Hepatocyte (in vitro differentiated cells): Measurements from ENCODE around the gene KIAA0319L. TPM values are rescaled to one million over a fixed set of nuclear protein-coding genes. Genes with fewer than 3 reads are reported as not detected.

Source experiments
- DNase-seq: peaks from one replicate; pipeline ENCODE4 v3.0.0-alpha.2; 2016; ENCODE audit warnings: low spot score
- H2AFZ ChIP-seq: fragments of 200-600 bp; sonication (generic); 2 replicates; pipeline ENCODE4 v1.6.0; 2016; ENCODE audit warnings: antibody characterized with exemption, mild to moderate bottlenecking
- H3K27ac ChIP-seq: fragments of 200-600 bp; sonication (generic); 2 replicates; pipeline ENCODE4 v1.5.1; 2016; ENCODE audit warnings: mild to moderate bottlenecking
- H3K27me3 ChIP-seq: fragments of 200-600 bp; sonication (generic); 2 replicates; pipeline ENCODE4 v1.6.1; 2016
- H3K36me3 ChIP-seq: fragments of 200-600 bp; sonication (generic); replicated peaks from 2 replicates; pipeline ENCODE4 v1.5.1; 2016; ENCODE audit warnings: low read depth; ENCODE audit not compliant: insufficient read depth
- H3K4me1 ChIP-seq: fragments of 200-600 bp; sonication (generic); 2 replicates; pipeline ENCODE4 v1.5.1; 2016; ENCODE audit warnings: mild to moderate bottlenecking, moderate library complexity; ENCODE audit not compliant: insufficient read depth
- H3K4me2 ChIP-seq: fragments of 200-600 bp; sonication (generic); 2 replicates; pipeline ENCODE4 v1.6.0; 2016
- H3K4me3 ChIP-seq: fragments of 200-600 bp; sonication (generic); 2 replicates; pipeline ENCODE4 v1.5.1; 2016; ENCODE audit warnings: mild to moderate bottlenecking
- H3K79me2 ChIP-seq: fragments of 200-600 bp; sonication (generic); 2 replicates; pipeline ENCODE4 v1.6.0; 2017; ENCODE audit warnings: mild to moderate bottlenecking
- H3K9me2 ChIP-seq: fragments of 200-600 bp; sonication (generic); replicated peaks from 2 replicates; pipeline ENCODE4 v1.6.0; 2017; ENCODE audit warnings: mild to moderate bottlenecking; ENCODE audit not compliant: insufficient read depth
- H3K9me3 ChIP-seq: fragments of 200-600 bp; sonication (generic); 2 replicates; pipeline ENCODE4 v1.5.1; 2016; ENCODE audit warnings: low read depth, mild to moderate bottlenecking
- H4K20me1 ChIP-seq: fragments of 200-600 bp; sonication (generic); 2 replicates; pipeline ENCODE4 v1.6.0; 2016; ENCODE audit warnings: mild to moderate bottlenecking; ENCODE audit not compliant: insufficient read depth, poor library complexity, severe bottlenecking
- CTCF ChIP-seq: fragments of 200-600 bp; sonication (generic); IDR thresholded peaks from 2 replicates; pipeline ENCODE4 v1.5.1; 2016; ENCODE audit warnings: antibody characterized with exemption, mild to moderate bottlenecking; ENCODE audit not compliant: poor library complexity
- EZH2 ChIP-seq: fragments of 200-600 bp; sonication (generic); IDR thresholded peaks from 2 replicates; pipeline ENCODE4 v1.6.1; 2016; ENCODE audit warnings: antibody characterized with exemption, mild to moderate bottlenecking, borderline replicate concordance
- EZH2phosphoT487 ChIP-seq: fragments of 200-600 bp; sonication (generic); IDR thresholded peaks from one replicate; pipeline ENCODE4 v1.6.1; 2018; ENCODE audit warnings: antibody characterized with exemption, mild to moderate bottlenecking, low read depth, moderate library complexity; ENCODE audit not compliant: unreplicated experiment, severe bottlenecking
- WGBS: methylation state at CpG from one replicate; pipeline ENCODE4 v1.1.6; 2016; ENCODE audit warnings: low lambda C conversion rate; ENCODE audit errors: missing lambda C conversion rate; 5-methylcytosine and 5-hydroxymethylcytosine counted together
- polyA plus RNA-seq: library from polyadenylated mRNA; unstranded; fragments of >200 nt; fragmentation: Nextera tagmentation; extraction: Ambion mirVana; gene quantifications from 2 replicates; pipeline ENCODE4 v1.2.1, GENCODE V29; 2016
- total RNA-seq: library from RNA; depleted of rRNA; stranded (reverse); fragments of >200 nt; gene quantifications from 2 replicates; pipeline ENCODE4 v1.2.3, GENCODE V29; 2014

KIAA0319L gene
- total and polyA plus RNA-seq, 2 experiments from 2014 or later, result 56.3 to 77.7 TPM

- 43% methylated on average over 10 of the region's 10 CpGs for WGBS
- no peaks in the 10 kb centered on the region for H3K9me3 ChIP-seq
- no peaks in the 10 kb centered on the region for H3K4me1 ChIP-seq
- H3K79me2 ChIP-seq, result no peaks in the 10 kb centered on the region
- TF ChIP-seq EZH2phosphoT487, result no peak
- TF ChIP-seq EZH2, result no peak
- TF ChIP-seq CTCF, result no peak
- DNase-seq, result no peak
- no peak overlapping the region for H3K4me3 ChIP-seq
- H3K27ac ChIP-seq, result no peak overlapping the region
- H4K20me1 ChIP-seq, result no peaks in the 10 kb centered on the region
- no peaks in the 10 kb centered on the region for H3K9me2 ChIP-seq
- no peaks in the 10 kb centered on the region for H3K36me3 ChIP-seq
- H3K27me3 ChIP-seq, result no peaks in the 10 kb centered on the region
- H2AFZ ChIP-seq, result no peak overlapping the region
- H3K4me2 ChIP-seq, result no peak overlapping the region
Measured at GRCh38 chr1:35390600-35391494, 166.4 kb downstream of the KIAA0319L start.

- H3K27me3 ChIP-seq, result no peaks in the 10 kb centered on the region
- no peaks in the 10 kb centered on the region for H3K79me2 ChIP-seq
- no peak overlapping the region for H3K27ac ChIP-seq
- no peaks in the 10 kb centered on the region for H3K9me3 ChIP-seq
- 85% methylated on average over 6 of the region's 6 CpGs for WGBS
- H3K4me1 ChIP-seq, result no peaks in the 10 kb centered on the region
- no peak overlapping the region for H3K4me3 ChIP-seq
- no peaks in the 10 kb centered on the region for H4K20me1 ChIP-seq
- H3K4me2 ChIP-seq, result no peak overlapping the region
- no peaks in the 10 kb centered on the region for H3K9me2 ChIP-seq
- TF ChIP-seq EZH2 (no peak), EZH2phosphoT487 (no peak), CTCF (no peak)
- no peak overlapping the region for H2AFZ ChIP-seq
- H3K36me3 ChIP-seq, result no peaks in the 10 kb centered on the region
- DNase-seq, result no peak
Measured at GRCh38 chr1:35386959-35387358, 170.2 kb downstream of the KIAA0319L start.

- Histone ChIP-seq H2AFZ (no peak overlapping the region), H3K9me3 (no peaks in the 10 kb centered on the region), H3K4me2 (no peak overlapping the region), H3K4me1 (no peaks in the 10 kb centered on the region), H3K27ac (no peak overlapping the region), H3K36me3 (no peaks in the 10 kb centered on the region), H3K79me2 (no peaks in the 10 kb centered on the region), H3K27me3 (no peaks in the 10 kb centered on the region), H3K9me2 (no peaks in the 10 kb centered on the region), H3K4me3 (no peak overlapping the region), H4K20me1 (no peaks in the 10 kb centered on the region)
- no peak for DNase-seq
- WGBS, result 92% methylated on average over 7 of the region's 7 CpGs
- no peak for TF ChIP-seq CTCF
- TF ChIP-seq EZH2, result no peak
- no peak for TF ChIP-seq EZH2phosphoT487
Measured at GRCh38 chr1:35386290-35386689, 170.9 kb downstream of the KIAA0319L start.

Other genes starting within 250 kb of the KIAA0319L start
- 11.4 and 19.6 TPM in 2 replicates for gene NCDN, start 396 bp upstream of the KIAA0319L start, total RNA-seq
- gene NCDN, start 396 bp upstream of the KIAA0319L start, polyA plus RNA-seq, result 25.7 and 28.5 TPM in 2 replicates
- gene TFAP2E, start 15.9 kb upstream of the KIAA0319L start, total RNA-seq, result not detected in 2 replicates
- gene TFAP2E, start 15.9 kb upstream of the KIAA0319L start, polyA plus RNA-seq, result 0.81 TPM in 1 of 2 replicates, not detected in the other
- gene PSMB2, start 84.1 kb upstream of the KIAA0319L start, total RNA-seq, result 42.6 and 44.8 TPM in 2 replicates
- 93.8 and 98.8 TPM in 2 replicates for gene PSMB2, start 84.1 kb upstream of the KIAA0319L start, polyA plus RNA-seq
- 6.3 and 9.1 TPM in 2 replicates for gene C1orf216, start 161.5 kb upstream of the KIAA0319L start, total RNA-seq
- 6.3 and 8.9 TPM in 2 replicates for gene C1orf216, start 161.5 kb upstream of the KIAA0319L start, polyA plus RNA-seq
- gene CLSPN, start 212.6 kb upstream of the KIAA0319L start, total RNA-seq, result 3.7 and 4.7 TPM in 2 replicates
- gene CLSPN, start 212.6 kb upstream of the KIAA0319L start, polyA plus RNA-seq, result 2.2 and 2.9 TPM in 2 replicates